Skin epidermis (tissue), 12 donors: ENCODE measurements around the gene CNTN2.

Experiments
- H3K27ac ChIP-seq, 21 experiments: fragments of 200-600 bp; sonication (generic) in 11 of 21; one replicate each; pipeline ENCODE4 v1.5.0; 2020; ENCODE audit warnings: mild to moderate bottlenecking in 3 of 21, inconsistent platforms in 2 of 21, moderate library complexity in 2 of 21
- H3K4me3 ChIP-seq, 7 experiments: fragments of 200-600 bp; sonication (generic) in 2 of 7; one replicate each; pipeline ENCODE4 v1.5.0; 2020; ENCODE audit warnings: inconsistent platforms in 2 of 7, mild to moderate bottlenecking in 2 of 7, moderate library complexity in 1 of 7

The CNTN2 gene

GRCh38 chr1:205047764-205048231 is 4.8 kb downstream of the CNTN2 start:
- H3K4me3 ChIP-seq, result no peak overlapping the region
- no peak overlapping the region for H3K27ac ChIP-seq

- Histone ChIP-seq H3K4me3 (no peak overlapping the region), H3K27ac (no peak overlapping the region)
Measured at GRCh38 chr1:205048382-205048781, 5.4 kb downstream of the CNTN2 start.

GRCh38 chr1:205049479-205049878 is 6.5 kb downstream of the CNTN2 start:
- no peak overlapping the region for H3K4me3 ChIP-seq
- H3K27ac ChIP-seq, result no peak overlapping the region

- no peak overlapping the region for H3K27ac ChIP-seq
Measured at GRCh38 chr1:205052690-205053089, 9.7 kb downstream of the CNTN2 start.

GRCh38 chr1:205053296-205053695 is 10.3 kb downstream of the CNTN2 start:
- Histone ChIP-seq H3K27ac (no peak overlapping the region), H3K4me3 (no peak overlapping the region)

More at GRCh38 chr1:205052690-205053089, 9.7 kb downstream of the CNTN2 start:
- no peak overlapping the region for H3K4me3 ChIP-seq

- H3K4me3 ChIP-seq, result no peak overlapping the region
- H3K27ac ChIP-seq, result no peak overlapping the region
Measured at GRCh38 chr1:205054013-205054412, 11.0 kb downstream of the CNTN2 start.

GRCh38 chr1:205056188-205056611 is 13.2 kb downstream of the CNTN2 start:
- Histone ChIP-seq H3K27ac (no peak overlapping the region), H3K4me3 (no peak overlapping the region)

GRCh38 chr1:205056956-205057568 is 14.1 kb downstream of the CNTN2 start:
- Histone ChIP-seq H3K27ac (no peak overlapping the region), H3K4me3 (no peak overlapping the region)

GRCh38 chr1:205057808-205058575 is 15.0 kb downstream of the CNTN2 start:
- H3K4me3 ChIP-seq, result no peak overlapping the region
- no peak overlapping the region for H3K27ac ChIP-seq

- Histone ChIP-seq H3K4me3 (no peak overlapping the region), H3K27ac (no peak overlapping the region)
Measured at GRCh38 chr1:205058853-205059252, 15.8 kb downstream of the CNTN2 start.

- Histone ChIP-seq H3K4me3 (no peak overlapping the region), H3K27ac (no peak overlapping the region)
Measured at GRCh38 chr1:205059660-205060059, 16.6 kb downstream of the CNTN2 start.

- Histone ChIP-seq H3K4me3 (no peak overlapping the region), H3K27ac (no peak overlapping the region)
Measured at GRCh38 chr1:205060746-205061145, 17.7 kb downstream of the CNTN2 start.

GRCh38 chr1:205061227-205061626 is 18.2 kb downstream of the CNTN2 start:
- no peak overlapping the region for H3K27ac ChIP-seq
- H3K4me3 ChIP-seq, result no peak overlapping the region

- H3K4me3 ChIP-seq, result no peak overlapping the region
- no peak overlapping the region for H3K27ac ChIP-seq
Measured at GRCh38 chr1:205061665-205062069, 18.7 kb downstream of the CNTN2 start.

- Histone ChIP-seq H3K4me3 (no peak overlapping the region), H3K27ac (no peak overlapping the region)
Measured at GRCh38 chr1:205062319-205062718, 19.3 kb downstream of the CNTN2 start.

GRCh38 chr1:205062895-205063294 is 19.9 kb downstream of the CNTN2 start:
- H3K4me3 ChIP-seq, result no peak overlapping the region
- H3K27ac ChIP-seq, result no peak overlapping the region

GRCh38 chr1:205064301-205064700 is 21.3 kb downstream of the CNTN2 start:
- no peak overlapping the region for H3K27ac ChIP-seq
- no peak overlapping the region for H3K4me3 ChIP-seq

- H3K4me3 ChIP-seq, result no peak overlapping the region
- H3K27ac ChIP-seq, result no peak overlapping the region
Measured at GRCh38 chr1:205064741-205065316, 21.8 kb downstream of the CNTN2 start.

GRCh38 chr1:205065666-205066065 is 22.7 kb downstream of the CNTN2 start:
- H3K27ac ChIP-seq, result no peak overlapping the region
- no peak overlapping the region for H3K4me3 ChIP-seq

- H3K4me3 ChIP-seq, result no peak overlapping the region
Measured at GRCh38 chr1:205066141-205066818, 23.3 kb downstream of the CNTN2 start.

More at GRCh38 chr1:205066141-205066818, 23.3 kb downstream of the CNTN2 start:
- no peak overlapping the region for H3K27ac ChIP-seq
